Amniotic stem cell (primary cell): ENCODE results near the gene PSAP.
A peak's percentile ranks its signal among the peaks of the same experiment; 100 is the strongest.
"Not testable (repeated sequence)": the region's sequence is repeated elsewhere in the genome, so short reads cannot be mapped to it uniquely, and the experiment has no call there.

ENCODE experiments used
- DNase-seq: peaks from one replicate; lab custom pipeline; 2025; lab: John Stamatoyannopoulos, UW

The PSAP gene

GRCh38 chr10:71850743-71851464 lies at the start of gene PSAP:
PSAP (minus strand) TSS chr10:71851251; CDS start chr10:71851221, 30 bp downstream.
- DNase-seq = peak; percentile 97

GRCh38 chr10:71900441-71901180 lies 49.6 kb upstream of the PSAP start:
- no peak for DNase-seq

- no peak for DNase-seq
Measured at GRCh38 chr10:71899665-71900412, 48.8 kb upstream of the PSAP start.

GRCh38 chr10:71898346-71898745 lies 47.3 kb upstream of the PSAP start:
- DNase-seq = not testable (repeated sequence)

- DNase-seq = no peak
Measured at GRCh38 chr10:71893920-71894319, 42.9 kb upstream of the PSAP start.

- DNase-seq = no peak
Measured at GRCh38 chr10:71893258-71893815, 42.3 kb upstream of the PSAP start.

GRCh38 chr10:71891437-71891836 lies 40.4 kb upstream of the PSAP start:
- no peak for DNase-seq

GRCh38 chr10:71889388-71889987 lies 38.4 kb upstream of the PSAP start:
- no peak for DNase-seq

GRCh38 chr10:71888623-71889387 lies 37.8 kb upstream of the PSAP start:
- DNase-seq = peak; percentile 84

GRCh38 chr10:71888248-71888622 lies 37.2 kb upstream of the PSAP start:
- no peak for DNase-seq

GRCh38 chr10:71887743-71888142 lies 36.7 kb upstream of the PSAP start:
- no peak for DNase-seq

- no peak for DNase-seq
Measured at GRCh38 chr10:71882813-71883659, 32.0 kb upstream of the PSAP start.

GRCh38 chr10:71881647-71882355 lies 30.8 kb upstream of the PSAP start:
- DNase-seq = no peak

- DNase-seq = not testable (repeated sequence)
Measured at GRCh38 chr10:71881307-71881624, 30.2 kb upstream of the PSAP start.

GRCh38 chr10:71880425-71881306 lies 29.6 kb upstream of the PSAP start:
- DNase-seq = no peak

GRCh38 chr10:71878327-71879034 lies 27.4 kb upstream of the PSAP start:
- no peak for DNase-seq

GRCh38 chr10:71877821-71878220 lies 26.8 kb upstream of the PSAP start:
- DNase-seq = no peak

GRCh38 chr10:71874680-71875354 lies 23.8 kb upstream of the PSAP start:
- not testable (repeated sequence) for DNase-seq
